Lung microvascular endothelial cell (primary cell): ENCODE results near the gene POP7. TPM values are rescaled to one million over a fixed set of nuclear protein-coding genes. Genes with fewer than 3 reads are reported as not detected.

ENCODE experiments used
- DNase-seq, 2 donors: peaks; one replicate each; pipeline versions ENCODE4 v3.0.0 to v3.0.0-alpha.2; 2010; ENCODE audit warnings: low read depth in 2 of 2
- total RNA-seq: library from RNA; depleted of rRNA; stranded (reverse); fragments of >200 nt; gene quantifications from 2 replicates; pipeline ENCODE4 v1.2.1, GENCODE V29; 2014

Gene POP7
- total RNA-seq, 1 donor from 2014 or later: 33.3 TPM

DNA sequence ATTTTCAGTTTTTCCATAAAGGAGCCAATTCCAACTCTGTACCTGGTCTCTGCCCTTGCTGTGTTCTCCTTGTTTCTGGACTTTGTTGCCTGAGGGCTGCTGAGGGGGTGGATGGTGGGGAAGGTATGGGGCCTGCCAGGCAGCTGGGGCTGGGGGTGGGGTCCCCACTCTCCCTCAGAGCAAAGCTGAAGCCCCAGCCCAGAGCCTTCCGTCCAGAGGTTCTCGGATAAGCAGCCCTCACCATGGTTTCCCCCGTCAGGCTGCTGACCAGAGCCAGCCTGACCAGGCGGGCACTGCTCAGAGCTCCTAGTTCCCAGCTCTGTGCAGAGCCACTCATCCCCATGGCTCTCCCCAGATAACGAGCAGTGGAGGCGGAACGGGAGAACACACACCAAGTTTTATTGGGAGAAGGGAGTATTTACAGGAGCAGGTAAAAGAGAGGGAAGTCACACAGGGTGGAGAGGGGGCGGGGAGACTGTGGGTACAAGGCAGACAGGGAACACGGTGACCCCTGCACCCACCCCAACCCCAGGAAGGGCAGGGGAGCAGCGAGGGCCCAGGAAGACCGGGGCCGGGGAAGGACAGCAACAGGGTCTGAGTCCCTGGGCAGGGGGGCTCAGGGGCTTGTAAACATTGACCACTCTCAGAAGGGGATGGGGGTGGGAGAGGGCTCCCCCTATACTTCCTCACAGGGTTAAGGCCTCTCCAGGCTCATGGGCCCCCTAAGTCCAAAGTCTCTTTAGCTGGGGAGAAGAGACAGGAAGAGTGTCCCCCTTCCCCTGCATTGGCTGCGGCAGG, 26.6 kb upstream of the POP7 start:
- DNase-seq: no peak

DNA sequence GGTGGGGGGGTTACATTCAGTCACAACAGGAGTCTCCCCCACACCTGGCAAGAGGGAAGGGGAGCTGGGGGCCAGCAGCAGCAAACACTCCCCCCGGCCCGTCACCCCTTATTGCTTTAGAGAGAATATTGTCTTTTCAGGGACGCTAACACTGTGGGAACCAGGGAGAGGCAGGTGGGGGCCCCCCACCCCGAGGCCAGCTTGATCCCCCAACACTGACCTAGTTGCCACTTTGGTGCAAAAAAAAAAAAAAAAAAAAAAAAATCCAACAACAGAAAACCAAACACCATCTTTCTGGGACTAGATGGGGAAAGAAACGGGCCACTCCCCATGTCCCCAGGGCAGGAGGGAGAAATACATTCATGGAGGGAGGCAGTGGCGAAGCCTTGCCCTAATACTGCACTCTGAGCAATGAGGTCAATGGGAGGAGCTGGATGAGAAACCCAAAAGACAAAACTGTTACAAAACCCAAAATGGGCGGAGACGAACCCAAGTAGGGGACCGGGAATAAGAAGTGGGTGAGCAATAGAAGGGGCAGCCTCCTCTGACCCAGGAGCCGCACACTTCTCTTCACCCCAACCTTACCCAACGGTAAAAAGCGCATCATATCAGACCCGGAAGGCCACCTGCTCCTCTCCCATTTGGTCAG, 25.9 kb upstream of the POP7 start:
- no peak for DNase-seq

DNA sequence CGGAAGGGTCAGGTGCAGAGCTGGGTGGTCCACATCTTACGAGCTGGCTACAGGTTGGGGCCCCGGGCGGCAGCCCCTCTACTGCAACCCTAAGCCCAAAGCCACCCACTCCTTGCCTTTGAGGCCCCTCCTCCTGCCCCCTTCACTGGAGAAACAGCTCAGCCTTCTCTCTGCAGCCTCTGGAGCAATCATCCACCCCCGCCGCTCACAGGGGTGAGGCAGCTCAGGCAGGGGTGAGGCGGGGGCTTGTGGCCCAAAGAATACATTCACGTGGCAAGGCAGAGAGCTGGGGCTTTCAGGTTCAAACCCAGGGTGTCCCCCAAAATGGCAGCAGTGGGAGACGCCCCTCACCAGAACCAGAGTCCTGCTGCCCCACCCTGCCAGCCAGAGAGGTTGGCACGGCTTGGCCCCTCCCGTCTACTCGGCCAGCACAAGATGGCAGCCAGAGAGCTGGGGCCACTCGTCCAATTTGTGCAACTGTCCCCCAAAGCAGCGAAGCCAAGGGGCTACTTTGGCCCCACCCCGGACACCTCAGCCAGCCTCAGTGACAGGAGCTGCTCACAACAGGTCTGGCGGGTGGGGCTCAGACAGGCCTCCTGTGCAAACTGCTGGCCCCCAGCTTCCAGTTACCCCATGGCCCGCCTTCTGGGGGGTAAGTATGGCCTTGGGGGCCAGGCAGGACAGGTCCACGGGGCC, 25.2 kb upstream of the POP7 start:
- no peak for DNase-seq

DNA sequence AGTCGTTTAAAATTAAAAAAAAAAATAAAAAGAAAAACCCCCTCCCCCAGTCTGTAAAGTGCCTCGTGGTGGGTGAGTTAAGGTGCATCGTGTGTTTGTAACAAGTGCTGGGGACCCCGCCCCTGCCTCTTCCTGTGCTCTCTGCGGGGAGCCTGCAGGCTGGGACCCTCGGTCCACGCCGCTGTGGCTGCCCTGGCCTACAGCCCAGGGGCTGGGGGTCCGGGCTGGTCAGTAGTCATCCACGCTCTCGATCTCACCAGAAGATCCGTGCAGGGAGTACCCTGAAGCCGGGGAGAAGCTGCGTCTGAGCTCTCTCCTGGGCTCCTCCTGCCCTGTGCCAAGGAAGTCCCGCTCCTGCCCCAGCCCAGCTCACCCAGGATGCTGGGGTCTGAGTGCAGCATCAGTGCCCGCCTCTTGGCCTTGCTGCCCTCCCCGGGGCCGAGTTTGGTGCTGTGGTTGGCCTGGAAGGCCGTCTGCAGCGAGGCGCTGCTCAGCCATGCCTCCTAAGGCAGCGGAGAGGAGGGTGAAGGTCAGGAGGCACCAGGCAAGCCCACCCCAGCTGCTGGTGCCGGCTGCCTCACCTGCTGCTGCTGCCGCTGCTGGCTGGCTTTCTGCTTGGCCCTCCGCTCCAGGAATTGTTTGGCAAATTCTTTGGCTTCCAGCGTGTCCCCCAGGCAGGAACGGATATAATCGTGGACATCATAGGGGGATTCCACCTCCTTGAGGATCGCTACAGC, 24.3 kb upstream of the POP7 start:
- DNase-seq: no peak

DNA sequence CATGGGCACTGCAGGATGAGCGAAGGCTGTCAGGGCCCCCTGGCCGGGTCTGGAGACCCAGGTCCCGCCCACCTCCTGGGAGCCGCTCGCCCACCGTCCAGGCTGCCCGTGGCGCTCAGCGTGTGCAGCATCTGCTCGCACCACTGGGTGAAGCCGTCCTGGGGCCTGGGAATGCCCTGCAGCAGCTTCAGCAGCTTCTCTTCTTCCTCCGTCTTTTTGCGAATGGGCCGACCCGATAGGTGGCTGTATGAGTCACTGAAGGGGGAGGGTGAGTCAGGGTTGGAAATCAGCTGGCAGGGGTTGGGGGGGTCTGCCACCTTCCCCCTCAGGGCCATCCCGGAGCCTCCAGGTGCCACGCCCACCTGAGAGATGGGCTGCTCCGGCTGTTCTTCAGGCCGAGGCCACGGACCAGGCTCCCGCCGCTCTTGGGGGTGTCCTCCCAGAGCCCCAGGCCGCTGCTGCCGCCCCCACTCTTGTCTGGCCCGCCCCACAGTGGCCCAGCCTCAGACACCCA, 23.6 kb upstream of the POP7 start:
- DNase-seq: peak in 1 of 2 donors; percentile 22

DNA sequence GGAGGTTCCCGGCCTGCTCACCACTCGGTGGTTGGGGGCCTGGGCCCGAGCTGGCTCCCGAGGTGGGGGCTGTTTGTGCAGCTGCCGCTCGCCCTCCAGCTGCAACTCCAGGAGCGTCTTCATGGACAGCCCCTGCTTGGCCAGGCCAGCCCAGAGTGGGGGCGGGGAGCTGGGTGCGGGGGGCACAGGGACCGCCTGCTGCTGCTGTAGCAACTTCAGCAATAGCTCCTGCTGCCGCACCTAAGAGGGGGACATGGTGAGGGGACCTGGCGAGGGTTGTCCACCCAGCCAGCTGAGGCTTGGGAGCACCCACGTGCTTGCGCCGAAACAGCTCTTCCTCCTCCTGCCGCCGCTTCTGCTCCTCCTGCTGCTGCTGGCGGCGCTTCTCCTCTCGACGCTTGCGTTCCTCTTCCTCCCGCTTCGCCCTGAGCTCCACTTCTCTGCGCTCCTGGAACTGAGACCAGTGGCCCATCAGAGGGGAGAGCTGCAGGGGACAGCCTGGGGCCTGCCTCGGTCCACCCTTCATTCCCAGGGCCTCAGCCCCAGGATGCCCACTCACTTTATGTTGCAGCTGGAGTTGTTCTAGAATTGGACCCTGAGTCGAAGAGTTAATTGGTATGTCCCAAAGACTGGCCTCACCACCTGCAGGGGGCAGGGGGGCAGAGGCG, 22.8 kb upstream of the POP7 start:
- no peak for DNase-seq

DNA sequence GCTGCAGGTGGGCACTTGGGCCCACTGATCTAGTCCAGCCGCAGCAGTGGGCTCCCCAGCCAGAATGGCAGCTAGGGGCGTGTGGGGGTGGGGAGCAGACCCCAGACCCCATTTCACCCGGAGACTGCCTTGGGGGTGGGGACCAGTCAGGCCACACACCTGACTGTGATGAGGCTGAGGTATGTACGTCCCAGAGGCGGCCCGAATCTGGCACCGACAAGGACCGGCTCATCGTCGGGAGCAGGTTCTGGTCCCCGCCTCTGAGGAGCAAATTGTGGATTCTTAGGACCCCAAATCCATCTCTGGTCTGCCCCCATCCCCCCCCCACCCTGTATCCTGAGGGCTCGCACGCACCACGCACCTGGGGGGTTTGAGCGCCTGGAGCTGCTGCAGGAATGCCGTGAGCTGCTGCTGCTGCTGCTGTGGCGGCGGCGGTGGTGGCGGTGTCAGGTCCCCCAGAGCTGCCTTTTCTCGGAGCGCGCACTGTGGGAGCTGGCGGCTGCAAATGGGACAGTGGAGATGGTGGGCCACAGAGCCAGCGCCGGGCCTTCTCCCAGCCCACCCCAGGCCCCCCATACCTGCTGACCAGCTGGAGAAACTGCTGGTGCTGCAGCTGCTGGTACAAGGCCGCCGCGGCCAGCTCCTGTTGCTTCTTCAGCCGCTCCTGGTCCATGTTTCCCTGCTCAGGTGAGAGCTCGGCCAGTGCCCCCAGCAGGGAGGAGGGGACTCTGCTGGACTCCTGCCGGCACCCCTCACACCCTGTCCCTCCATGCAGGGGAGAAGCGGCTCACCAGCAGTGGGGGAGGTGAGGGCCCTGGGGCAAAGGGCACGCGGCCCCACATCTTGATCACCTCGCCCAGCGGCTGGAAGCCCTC, 22.0 kb upstream of the POP7 start:
- DNase-seq: no peak

DNA sequence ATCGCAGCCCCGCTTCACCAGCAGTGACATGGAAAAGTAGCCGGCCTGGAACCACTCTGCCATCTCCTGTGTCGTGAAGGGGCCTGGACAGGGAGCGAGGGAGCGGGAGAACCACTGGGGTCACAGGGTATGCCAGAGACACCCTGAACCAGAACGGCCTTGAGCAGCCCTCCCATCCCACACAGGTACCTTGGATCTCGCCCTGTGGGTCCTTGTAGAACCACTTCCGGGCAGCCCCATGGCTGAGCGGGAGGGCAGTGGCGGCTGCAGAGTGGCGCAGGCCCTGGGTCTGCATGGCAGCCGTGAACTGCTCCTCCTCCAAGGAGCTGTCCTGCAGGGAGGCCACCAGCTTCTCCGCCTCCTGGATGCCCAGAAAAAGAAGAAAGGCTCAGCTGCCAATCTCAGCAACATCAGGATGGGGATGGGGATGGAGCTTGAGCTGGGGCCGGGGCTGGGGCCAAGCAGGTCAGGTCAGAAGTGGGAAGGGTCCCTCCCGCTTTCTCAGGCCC, 21.3 kb upstream of the POP7 start:
- no peak for DNase-seq

DNA sequence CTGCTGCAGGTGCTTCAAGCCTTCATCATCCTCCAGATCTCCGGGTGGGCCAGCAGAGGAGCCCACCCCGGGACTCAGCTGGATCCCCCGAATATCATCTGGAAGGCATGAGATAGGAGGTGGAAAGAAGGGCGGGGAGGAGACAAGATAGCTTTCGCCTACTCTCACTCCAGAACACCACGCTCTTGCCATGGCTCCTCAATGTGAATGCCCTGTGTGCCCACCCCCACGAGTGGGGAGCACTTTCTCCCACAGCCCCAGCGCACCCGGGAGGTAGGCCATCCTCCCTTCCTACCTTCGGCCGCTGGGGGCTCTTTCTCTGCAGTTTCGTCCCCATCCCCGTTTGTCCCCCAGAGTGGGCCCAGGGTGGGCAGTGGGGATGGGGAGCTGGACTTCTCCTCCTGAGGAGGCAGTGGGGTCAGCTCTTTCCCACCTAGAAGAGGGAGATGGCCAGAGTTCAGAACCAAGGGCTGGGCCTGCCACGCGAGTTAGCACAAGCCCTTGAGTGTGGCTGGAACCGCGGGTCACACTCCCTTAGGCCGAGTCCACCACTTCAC, 20.8 kb upstream of the POP7 start:
- DNase-seq: no peak

DNA sequence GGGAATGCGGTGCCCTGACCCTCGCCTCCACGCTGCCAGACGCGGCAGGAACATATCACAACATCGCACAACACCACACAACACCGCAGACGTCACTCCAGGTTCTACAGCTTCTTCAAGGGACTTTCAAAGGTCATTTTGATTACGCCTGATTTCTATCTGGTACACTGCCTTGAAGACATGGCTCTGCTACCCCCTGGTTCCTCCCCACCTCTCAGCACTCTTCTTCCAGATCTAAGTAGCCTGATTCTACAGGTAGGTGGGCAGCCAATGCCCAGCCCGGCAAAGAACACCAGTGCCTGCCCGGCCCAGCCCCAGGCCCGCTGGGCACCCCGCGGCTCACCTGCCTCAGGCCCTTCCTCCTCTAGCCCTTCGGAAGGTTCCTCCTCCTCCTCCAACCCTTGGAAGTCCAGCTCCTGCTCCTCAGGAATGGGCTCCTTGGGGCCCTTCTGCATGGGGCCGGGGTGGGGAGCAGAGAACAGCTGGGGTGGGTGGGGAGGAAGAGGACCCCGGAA, 20.2 kb upstream of the POP7 start:
- no peak for DNase-seq

DNA sequence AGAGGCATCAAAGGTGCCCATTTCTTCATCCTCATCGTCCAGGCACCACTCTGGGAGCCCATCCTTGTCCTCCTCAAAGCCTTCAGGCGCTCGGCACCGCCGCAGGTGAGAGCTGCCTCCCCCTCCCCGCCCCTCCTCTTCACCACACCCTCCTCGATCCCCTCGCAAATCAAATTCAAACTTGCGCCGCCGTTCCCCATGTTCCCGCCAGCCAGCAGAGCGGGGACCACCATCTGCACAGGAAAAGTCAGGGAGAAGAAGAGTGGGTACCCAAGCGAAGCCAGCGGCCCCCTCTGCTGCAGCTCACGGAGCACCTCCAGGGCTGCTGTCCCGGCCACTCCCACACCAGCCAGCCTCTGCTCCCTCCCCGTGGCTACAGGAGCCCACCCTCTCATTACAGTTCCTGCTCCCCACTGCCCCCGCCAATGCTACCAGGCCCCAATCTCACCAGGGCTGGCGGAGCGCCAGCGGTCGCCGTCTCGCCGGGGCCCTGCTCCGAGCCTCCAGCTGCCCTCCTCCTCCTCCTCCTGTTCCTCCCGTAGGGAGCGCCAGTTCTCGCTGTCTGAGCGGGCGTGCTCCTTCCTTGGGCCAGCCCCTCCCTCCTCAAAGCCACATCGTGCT, 19.6 kb upstream of the POP7 start:
- DNase-seq: no peak

DNA sequence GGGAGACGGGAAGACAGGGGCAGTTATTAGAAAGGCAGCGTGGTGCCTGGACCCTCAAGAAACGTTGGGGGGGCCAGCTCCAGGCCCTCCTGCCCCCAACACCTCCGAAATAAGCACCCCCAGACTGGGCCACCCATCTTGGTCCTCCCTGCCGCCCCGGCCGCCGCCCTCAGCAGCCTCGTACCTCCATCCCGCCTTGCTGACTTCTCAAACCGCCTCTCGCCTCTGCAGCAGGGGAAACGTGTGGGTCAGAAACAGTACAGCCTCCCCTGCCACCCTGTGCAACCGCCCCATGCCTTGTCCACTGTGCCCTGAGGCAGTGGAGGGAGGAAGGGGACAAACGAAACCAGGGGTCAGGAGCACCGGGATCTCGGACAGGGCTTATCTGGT, 19.1 kb upstream of the POP7 start:
- DNase-seq: no peak

DNA sequence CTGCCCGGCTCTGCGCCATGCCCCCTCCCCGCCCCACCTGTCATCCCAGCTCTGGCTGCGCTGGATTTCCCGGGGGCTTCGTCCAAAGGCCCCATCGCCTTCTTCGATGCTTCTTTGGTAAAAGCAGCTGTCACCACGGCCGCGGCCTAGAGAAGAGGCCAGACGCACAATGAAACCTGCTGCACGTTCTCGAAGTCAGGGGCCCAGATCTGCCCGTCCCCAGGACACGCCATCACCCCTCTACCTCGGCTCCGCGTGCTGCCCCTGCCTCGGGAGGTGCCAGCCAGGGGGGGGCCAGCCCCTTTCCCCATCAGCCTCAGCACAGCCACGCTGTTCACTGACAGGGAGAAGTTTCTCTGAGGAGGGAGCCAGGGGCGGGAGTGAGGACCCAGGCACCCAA, 18.7 kb upstream of the POP7 start:
- DNase-seq: no peak

DNA sequence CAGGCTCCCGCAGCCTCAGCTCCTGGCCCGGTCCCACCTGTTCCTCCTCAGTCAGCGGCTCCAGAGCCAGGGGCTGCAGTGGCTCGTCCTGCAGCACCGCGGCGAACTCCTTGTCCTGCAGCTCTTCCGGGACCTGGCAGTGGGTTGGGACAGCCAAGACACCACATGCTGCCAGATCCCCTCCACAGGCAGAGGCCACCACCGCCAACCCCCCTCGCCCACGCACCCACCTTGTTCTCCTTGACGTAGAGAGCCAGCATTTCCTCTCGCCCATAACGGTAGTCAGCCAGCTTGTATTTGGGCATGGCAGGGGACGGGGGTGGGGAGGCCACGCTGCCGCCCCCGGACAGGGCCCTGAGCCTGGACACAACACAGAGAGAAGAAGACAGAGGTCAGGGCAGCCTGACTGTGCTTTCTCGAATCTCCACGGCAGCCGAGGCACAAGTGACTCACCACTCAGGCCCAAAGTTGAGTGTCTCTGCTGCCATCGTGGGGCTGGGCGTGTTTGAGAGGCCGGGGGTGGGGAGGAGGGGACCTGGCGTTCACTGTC, 18.1 kb upstream of the POP7 start:
- no peak for DNase-seq

DNA sequence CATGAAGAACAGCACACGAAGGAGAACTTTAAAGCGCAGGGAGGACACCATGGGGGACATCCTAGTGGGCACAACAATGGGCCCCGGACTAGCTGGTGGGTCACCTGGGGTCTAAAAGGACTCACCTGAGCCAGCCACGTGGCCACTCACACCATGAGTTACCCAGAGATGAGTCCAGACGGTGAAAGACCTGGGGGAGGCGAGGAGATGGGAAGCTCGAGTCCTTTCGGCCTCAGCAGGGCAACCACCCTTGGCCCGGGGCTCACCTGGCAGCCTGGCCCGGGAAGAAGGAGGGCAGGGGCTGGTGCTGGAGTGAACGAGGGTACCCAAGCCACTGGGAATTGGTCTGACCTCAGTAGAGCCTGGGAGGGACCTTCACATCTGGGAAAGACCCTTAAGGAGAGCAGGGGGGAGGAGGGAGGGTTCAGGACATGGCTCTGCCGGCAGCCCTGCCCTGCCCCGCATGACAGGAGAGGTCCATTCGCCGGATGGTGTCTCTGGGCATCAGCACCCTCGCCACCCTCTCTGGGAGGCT, 17.5 kb upstream of the POP7 start:
- no peak for DNase-seq

DNA sequence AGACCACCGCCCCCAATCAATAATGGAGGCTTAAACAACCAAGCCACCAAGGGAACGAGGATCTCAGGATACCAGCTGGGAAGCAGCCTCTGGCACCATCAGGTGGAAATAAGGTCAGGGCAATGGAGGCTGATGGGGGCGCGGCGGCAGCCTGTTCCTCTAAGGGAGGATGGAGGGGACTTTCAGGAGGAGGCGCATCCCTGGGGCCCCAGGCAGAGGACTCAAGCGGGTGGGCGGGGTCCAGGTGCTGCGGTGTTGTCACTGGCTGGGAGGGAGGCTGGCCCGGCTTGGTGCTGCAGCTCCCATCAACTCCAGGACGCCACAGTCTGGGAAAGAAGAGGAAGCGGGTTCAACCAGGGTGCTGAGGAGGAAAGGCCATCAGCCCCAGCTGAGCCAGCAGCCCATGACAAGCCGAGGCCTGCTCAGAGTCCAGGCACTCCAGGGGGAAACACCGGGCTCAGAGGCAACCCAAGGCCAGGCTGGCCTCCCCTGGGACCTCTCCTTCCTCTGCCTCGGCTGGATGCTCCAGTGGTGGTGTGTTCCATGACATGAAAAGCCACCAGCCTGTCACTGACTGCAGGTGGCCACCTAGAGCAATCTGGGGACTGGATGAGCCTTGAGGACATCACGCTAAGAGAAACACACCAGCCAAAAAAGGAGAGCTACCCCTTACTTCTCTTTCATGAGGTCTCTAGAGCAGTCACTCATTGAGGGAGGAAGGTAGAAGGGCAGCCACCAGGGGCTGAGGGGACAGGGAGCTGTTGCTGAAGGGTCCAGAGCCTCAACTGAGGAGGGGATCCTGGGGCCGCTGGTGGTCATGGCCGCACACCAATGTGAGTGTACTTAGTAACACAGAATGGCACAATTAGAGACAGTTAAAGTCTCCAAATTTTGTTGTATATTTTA, 16.4 kb upstream of the POP7 start:
- no peak for DNase-seq
